ENCODE results near the gene MAFF.
A peak's percentile ranks its signal among the peaks of the same experiment; 100 is the strongest.
"Not testable (repeated sequence)": the region's sequence is repeated elsewhere in the genome, so short reads cannot be mapped to it uniquely, and the experiment has no call there.

Gene MAFF

GRCh38 chr22:38177571-38177925 lies 24.2 kb upstream of the MAFF start:
- DNase-seq (ENCODE audit: low spot score), result not testable (repeated sequence)

- DNase-seq (ENCODE audit: low spot score), result no peak
Measured at GRCh38 chr22:38177926-38178604, 23.7 kb upstream of the MAFF start.

DNA sequence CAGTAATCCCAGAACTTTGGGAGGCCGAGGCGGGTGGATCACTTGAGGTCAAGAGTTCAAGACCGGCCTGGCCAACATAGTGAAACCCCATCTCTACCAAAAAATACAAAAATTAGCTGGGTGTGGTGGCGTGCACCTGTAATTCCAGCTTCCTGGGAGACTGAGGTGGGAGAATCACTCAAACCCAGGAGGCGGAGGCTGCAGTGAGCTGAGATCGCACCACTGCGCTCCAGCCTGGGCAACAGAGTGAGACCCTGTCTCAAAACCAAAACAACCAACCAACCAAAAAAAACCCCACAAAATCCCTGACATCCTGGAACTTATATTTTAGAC lies 23.2 kb upstream of the MAFF start:
- not testable (repeated sequence) for DNase-seq (ENCODE audit: low spot score)

GRCh38 chr22:38180841-38181452 lies 20.8 kb upstream of the MAFF start:
- peak; percentile 35 for DNase-seq (ENCODE audit: low spot score)

DNA sequence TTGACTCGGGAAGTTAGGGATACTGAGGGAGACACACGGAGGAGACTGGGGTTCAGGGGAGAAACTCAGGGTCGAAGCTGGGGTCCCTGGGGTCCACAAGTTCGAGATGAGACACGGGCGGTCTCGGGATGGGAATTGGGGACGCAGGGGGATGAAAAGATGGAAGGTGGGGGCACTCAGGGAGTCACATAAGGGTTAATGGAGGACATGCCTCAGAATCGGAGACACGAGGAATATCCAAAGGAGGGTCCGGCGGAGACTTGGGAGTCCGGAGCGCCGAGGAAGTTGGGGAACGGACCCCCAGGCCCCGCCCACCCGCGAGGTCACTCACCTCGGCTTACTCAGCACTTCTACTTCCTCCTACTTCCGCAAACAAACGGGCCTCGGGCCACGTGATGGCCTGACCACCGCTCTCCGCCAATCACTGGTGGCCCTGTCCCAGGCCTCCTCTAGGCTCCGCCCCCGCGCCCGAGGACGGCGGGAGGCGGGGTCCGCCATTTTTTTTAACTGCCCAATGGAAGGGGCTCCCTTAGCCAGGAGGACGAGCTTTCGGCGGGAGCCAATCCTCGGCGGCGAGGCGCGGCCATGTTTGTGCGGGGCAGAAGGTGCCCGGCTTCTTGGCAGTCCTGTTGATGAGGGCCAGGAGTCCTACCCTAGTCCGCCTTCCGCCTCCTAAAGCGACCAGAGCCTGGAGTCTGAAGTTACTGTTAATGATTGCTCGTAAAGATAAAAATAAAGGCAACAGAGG lies 20.2 kb upstream of the MAFF start, which contains the start of gene PLA2G6:
Gene PLA2G6 (minus strand): TSS at position 378 of the 748 bp plus-strand sequence. CDS start 12,404 bp downstream, outside the sequence.
- DNase-seq (ENCODE audit: low spot score), result peak; percentile 99

GRCh38 chr22:38184788-38185187 lies 17.0 kb upstream of the MAFF start:
- no peak for DNase-seq (ENCODE audit: low spot score)

GRCh38 chr22:38186429-38186828 lies 15.4 kb upstream of the MAFF start:
- DNase-seq (ENCODE audit: low spot score), result no peak

DNA sequence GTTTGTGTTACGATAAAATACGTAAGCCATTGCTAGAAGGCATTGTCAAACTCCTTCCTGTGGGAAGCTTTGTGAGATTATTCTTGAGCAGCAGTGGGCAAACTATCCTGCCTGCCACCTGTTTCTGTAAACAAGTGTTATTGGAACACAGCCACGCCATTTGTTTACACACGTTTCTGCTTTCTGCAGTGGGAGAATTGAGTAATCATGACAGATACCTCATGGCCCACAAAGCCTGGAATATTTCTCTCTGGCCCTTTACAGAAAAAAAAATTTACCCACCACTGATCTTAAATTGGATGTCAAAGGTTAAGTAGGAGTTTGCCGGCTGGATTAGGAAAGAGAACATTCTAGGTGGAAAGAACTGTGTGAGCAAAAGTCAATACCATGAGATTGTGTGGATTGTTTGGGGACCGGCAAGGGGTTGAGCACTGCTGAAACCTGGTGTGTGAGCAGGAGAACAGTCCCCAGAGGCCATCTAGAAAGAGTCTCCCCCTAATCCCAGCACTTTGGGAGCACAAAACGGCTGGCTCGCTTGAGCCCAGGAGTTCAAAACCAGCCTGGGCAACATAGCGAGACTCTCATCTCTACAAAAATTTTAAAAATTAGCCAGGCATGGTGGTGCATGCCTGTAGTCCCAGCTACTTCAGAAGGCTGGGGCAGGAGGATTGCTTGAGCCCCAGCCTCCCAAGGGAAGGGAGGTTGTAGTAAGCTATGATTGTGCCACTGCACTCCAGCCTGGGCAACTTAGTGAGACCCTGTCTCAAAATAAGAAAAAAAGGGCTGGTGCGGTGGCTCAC lies 14.2 kb upstream of the MAFF start:
- no peak for DNase-seq (ENCODE audit: low spot score)

- DNase-seq (ENCODE audit: low spot score), result no peak
Measured at GRCh38 chr22:38189104-38189503, 12.7 kb upstream of the MAFF start.

DNA sequence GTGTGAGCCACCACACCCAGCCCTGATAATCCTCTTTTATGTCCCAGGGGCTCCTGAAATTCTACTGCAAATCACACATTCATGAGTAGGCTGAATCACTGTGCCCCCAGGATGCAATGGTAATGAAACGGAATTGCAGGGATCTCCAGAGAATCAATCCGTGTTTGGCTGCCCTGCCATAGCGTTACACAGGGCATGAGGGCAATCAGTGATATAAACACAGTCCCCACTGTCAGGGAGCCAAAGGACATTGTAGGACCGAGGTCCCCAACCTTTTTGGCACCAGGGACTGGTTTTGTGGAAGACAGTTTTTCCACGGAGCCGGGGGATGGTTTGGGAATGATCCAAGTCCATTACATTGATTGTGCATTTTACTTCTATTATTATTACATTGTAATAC lies 11.2 kb upstream of the MAFF start:
- DNase-seq (ENCODE audit: low spot score), result no peak

GRCh38 chr22:38191055-38191454 lies 10.7 kb upstream of the MAFF start:
- no peak for DNase-seq (ENCODE audit: low spot score)

- no peak for DNase-seq (ENCODE audit: low spot score)
Measured at GRCh38 chr22:38191731-38192474, 9.9 kb upstream of the MAFF start.

GRCh38 chr22:38192475-38192863 lies 9.3 kb upstream of the MAFF start:
- no peak for DNase-seq (ENCODE audit: low spot score)

GRCh38 chr22:38193580-38193979 lies 8.2 kb upstream of the MAFF start:
- no peak for DNase-seq (ENCODE audit: low spot score)

- no peak for DNase-seq (ENCODE audit: low spot score)
Measured at GRCh38 chr22:38196791-38197419, 4.9 kb upstream of the MAFF start.

GRCh38 chr22:38199826-38200559 lies 1.8 kb upstream of the MAFF start:
- DNase-seq (ENCODE audit: low spot score), result no peak

GRCh38 chr22:38201371-38201710 lies 453 bp upstream of the MAFF start:
- DNase-seq (ENCODE audit: low spot score), result no peak

DNA sequence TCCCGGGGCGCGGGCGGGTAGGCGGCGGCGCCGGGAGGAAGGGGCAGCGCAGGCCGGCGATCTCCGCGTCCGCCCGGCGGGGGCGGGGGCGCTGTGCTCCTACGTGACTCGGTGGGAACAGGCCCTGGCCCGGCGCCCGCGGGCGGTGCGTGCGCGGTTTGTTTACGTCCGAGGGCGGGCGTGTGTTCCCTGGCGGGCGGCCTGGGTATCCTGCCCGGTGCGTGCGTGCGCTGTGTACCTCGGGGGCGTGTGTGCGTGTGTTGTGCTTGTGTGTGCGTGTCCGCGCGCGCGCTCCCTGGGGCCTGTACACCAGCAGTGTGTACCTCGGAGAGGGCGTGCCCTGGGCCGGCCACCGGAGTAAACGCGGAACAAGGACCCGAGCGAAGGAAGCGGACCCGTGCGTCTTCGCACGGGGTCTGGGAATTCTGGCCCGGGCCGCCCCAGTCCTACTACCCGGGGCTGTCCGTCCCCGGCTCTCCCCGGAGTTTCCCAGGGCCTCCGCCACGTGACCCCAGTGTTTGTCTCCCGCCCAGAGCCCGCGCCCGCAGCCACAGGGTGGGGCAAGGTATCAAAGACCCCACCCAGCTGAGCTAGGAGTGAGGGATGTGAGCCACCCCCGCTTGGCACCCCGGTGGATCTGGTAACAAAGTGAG lies 769 bp downstream of the MAFF start:
- peak; percentile 51 for DNase-seq (ENCODE audit: low spot score)

DNA sequence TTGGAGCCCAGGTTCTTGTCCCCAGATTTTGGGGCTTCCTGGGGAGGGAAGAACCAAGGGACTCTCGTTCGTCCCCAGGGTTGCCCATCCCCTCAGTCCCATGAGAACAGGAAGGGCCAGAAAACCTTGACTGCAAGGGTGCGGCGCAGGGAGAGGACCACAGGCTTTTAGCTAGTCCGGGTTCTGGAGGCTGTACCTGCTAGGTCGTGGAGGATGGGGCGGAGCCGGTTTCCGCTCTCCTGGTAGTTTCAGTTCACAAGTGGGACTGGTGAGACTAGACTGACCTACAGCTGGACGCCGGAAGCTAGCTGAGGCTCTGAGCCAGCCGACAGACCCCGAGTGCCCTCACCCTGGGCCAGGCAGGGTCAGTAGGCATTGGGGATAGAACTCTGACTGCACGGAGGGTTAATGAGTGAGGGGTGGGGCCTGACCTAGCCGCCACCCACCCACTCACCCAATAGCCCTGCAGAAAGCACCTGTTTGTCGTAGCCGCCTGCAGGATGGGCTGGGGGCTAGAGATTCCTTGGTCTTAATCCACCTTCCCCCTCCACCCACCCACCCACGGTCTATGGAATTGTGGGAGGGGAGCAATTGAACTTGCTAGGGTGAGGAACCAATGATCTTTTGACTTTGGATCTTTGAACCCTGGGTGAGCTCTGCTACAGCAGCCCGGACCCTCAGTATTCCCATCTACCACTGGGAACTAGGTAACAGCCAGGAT lies 1.5 kb downstream of the MAFF start:
- DNase-seq (ENCODE audit: low spot score), result peak; percentile 28

Measured in CD4-positive, alpha-beta T cell treated with Interleukin-2 at 100 ng/mL for 4 hours (primary cell).